IMR-90 (cell line): ENCODE results near the gene HELZ. TPM values are rescaled to one million over a fixed set of nuclear protein-coding genes. Genes with fewer than 3 reads are reported as not detected.

Source experiments
- ATAC-seq: fragments of 200-7000 bp; cut with Tn5 transposase; 2 replicates; pipeline ENCODE4 v1.9.1; 2020; ENCODE audit warnings: low read depth, mild to moderate bottlenecking, moderate library complexity
- BruUV-seq: library from RNA; stranded (reverse); fragments of 400-500 nt; replicated peaks from 2 replicates; lab custom pipeline; 2021; lab: Mats Ljungman, UMichigan
- CTCF ChIA-PET: fragments of 300-600 bp; formaldehyde crosslinking; extraction: SDS; loops from one replicate; lab custom pipeline; 2021; ENCODE audit warnings: antibody characterized with exemption; lab: Yijun Ruan, JAX
- POLR2A ChIA-PET: fragments of 300-600 bp; sonication (Branson Sonifier 250); formaldehyde crosslinking; loops from one replicate; lab custom pipeline; 2022; ENCODE audit warnings: antibody characterized with exemption; ENCODE audit not compliant: unreplicated experiment; lab: Charles Lee
- DNase-seq: peaks from one replicate; pipeline ENCODE4 v3.0.0; 2013
- H2AFZ ChIP-seq: replicated peaks from 2 replicates; pipeline ENCODE3; 2013; ENCODE audit warnings: low read length, mild to moderate bottlenecking; ENCODE audit not compliant: poor library complexity
- H2AK5ac ChIP-seq: 2 replicates; pipeline ENCODE4 v1.6.1; 2013; ENCODE audit warnings: low read depth, low read length, inconsistent platforms
- H2AK9ac ChIP-seq: replicated peaks from 2 replicates; pipeline ENCODE3; 2013; ENCODE audit warnings: mild to moderate bottlenecking, low read depth, low read length, moderate library complexity; ENCODE audit not compliant: poor library complexity
- H2BK120ac ChIP-seq: 2 replicates; pipeline ENCODE4 v1.6.1; 2013; ENCODE audit warnings: low read depth, low read length, inconsistent platforms
- H2BK15ac ChIP-seq: 3 replicates; pipeline ENCODE4 v1.6.1; 2013; ENCODE audit warnings: low read depth, low read length, inconsistent platforms
- H2BK20ac ChIP-seq: 2 replicates; pipeline ENCODE4 v1.6.1; 2013; ENCODE audit warnings: low read depth, mild to moderate bottlenecking, inconsistent platforms, low read length, moderate library complexity
- H2BK5ac ChIP-seq: 2 replicates; pipeline ENCODE4 v1.6.1; 2013; ENCODE audit warnings: mild to moderate bottlenecking, low read depth, low read length, inconsistent platforms; ENCODE audit not compliant: poor library complexity, severe bottlenecking
- H3K14ac ChIP-seq: replicated peaks from 2 replicates; pipeline ENCODE4 v1.6.1; 2013; ENCODE audit warnings: low read depth, low read length, inconsistent platforms
- H3K18ac ChIP-seq: 2 replicates; pipeline ENCODE4 v1.6.1; 2013; ENCODE audit warnings: low read depth, low read length, control low read depth
- H3K23ac ChIP-seq: 2 replicates; pipeline ENCODE4 v1.6.1; 2013; ENCODE audit warnings: low read depth, low read length, inconsistent platforms
- H3K27ac ChIP-seq: 2 replicates; pipeline ENCODE4 v1.5.1; 2013; ENCODE audit warnings: mild to moderate bottlenecking, control low read depth, low read length; ENCODE audit not compliant: insufficient read depth
- H3K27me3 ChIP-seq: 2 replicates; pipeline ENCODE4 v1.6.1; 2013; ENCODE audit warnings: low read length; ENCODE audit not compliant: control insufficient read depth, insufficient read depth
- H3K36me3 ChIP-seq: 2 replicates; pipeline ENCODE4 v1.6.1; 2013; ENCODE audit warnings: low read length, mixed read lengths; ENCODE audit not compliant: control insufficient read depth, insufficient read depth
- H3K4ac ChIP-seq: 2 replicates; pipeline ENCODE4 v1.6.1; 2013; ENCODE audit warnings: low read depth, low read length, inconsistent platforms
- H3K4me1 ChIP-seq: 2 replicates; pipeline ENCODE4 v1.6.1; 2013; ENCODE audit warnings: low read length, mixed read lengths; ENCODE audit not compliant: control insufficient read depth, insufficient read depth
- H3K4me2 ChIP-seq: 2 replicates; pipeline ENCODE4 v1.6.1; 2013; ENCODE audit warnings: low read depth, mild to moderate bottlenecking, control low read depth, low read length, moderate library complexity
- H3K4me3 ChIP-seq: 2 replicates; pipeline ENCODE4 v1.5.1; 2013; ENCODE audit warnings: low read depth, mild to moderate bottlenecking, control low read depth, low read length, moderate library complexity; ENCODE audit not compliant: insufficient read depth
- H3K56ac ChIP-seq: 2 replicates; pipeline ENCODE4 v1.6.1; 2013; ENCODE audit warnings: low read length, inconsistent platforms; ENCODE audit not compliant: insufficient read depth; ENCODE audit errors: extremely low read depth
- H3K79me1 ChIP-seq, 2 experiments: 2 replicates each; pipeline ENCODE4 v1.6.1; 2013; ENCODE audit warnings: low read length in 2 of 2, inconsistent platforms in 1 of 2, low read depth in 1 of 2
- H3K9ac ChIP-seq: 2 replicates; pipeline ENCODE4 v1.6.1; 2013; ENCODE audit warnings: low read depth, low read length, control low read depth
- H3K9me1 ChIP-seq: 2 replicates; pipeline ENCODE4 v1.6.1; 2013; ENCODE audit warnings: low read length, inconsistent platforms; ENCODE audit not compliant: insufficient read depth
- H3K9me3 ChIP-seq: 2 replicates; pipeline ENCODE4 v1.6.1; 2013; ENCODE audit warnings: low read length; ENCODE audit not compliant: control insufficient read depth, insufficient read depth
- H4K20me1 ChIP-seq: 2 replicates; pipeline ENCODE4 v1.6.1; 2013; ENCODE audit warnings: low read length, inconsistent platforms; ENCODE audit not compliant: insufficient read depth
- H4K5ac ChIP-seq: 2 replicates; pipeline ENCODE4 v1.6.1; 2013; ENCODE audit warnings: mild to moderate bottlenecking, low read depth, low read length, control low read depth
- H4K8ac ChIP-seq, 2 experiments: 2 replicates each; pipeline ENCODE4 v1.6.1; 2013; ENCODE audit warnings: low read depth in 2 of 2, low read length in 2 of 2, control low read depth in 1 of 2, inconsistent platforms in 1 of 2
- H4K91ac ChIP-seq: 2 replicates; pipeline ENCODE4 v1.6.1; 2013; ENCODE audit warnings: low read depth, low read length, inconsistent platforms; ENCODE audit not compliant: insufficient read depth
- BHLHE40 ChIP-seq: fragments of 150-350 bp; IDR thresholded peaks from 2 replicates; pipeline ENCODE4 v1.6.1; 2016; ENCODE audit warnings: mild to moderate bottlenecking, low read depth, low read length
- CEBPB ChIP-seq: IDR thresholded peaks from 2 replicates; pipeline ENCODE4 v1.6.1; 2012; ENCODE audit warnings: low read depth, low read length, improper control_type of control experiment
- CHD1 ChIP-seq: IDR thresholded peaks from 2 replicates; pipeline ENCODE4 v1.6.1; 2012; ENCODE audit warnings: low read depth, low read length, improper control_type of control experiment
- FOS ChIP-seq: fragments of 150-350 bp; IDR thresholded peaks from 2 replicates; pipeline ENCODE4 v1.6.1; 2016; ENCODE audit warnings: low read depth, low read length
- MAFK ChIP-seq: IDR thresholded peaks from 2 replicates; pipeline ENCODE4 v1.6.1; 2012; ENCODE audit warnings: low read depth, low read length, improper control_type of control experiment
- MAZ ChIP-seq: IDR thresholded peaks from 2 replicates; pipeline ENCODE4 v1.6.1; 2012; ENCODE audit warnings: low read depth, mild to moderate bottlenecking, low read length, improper control_type of control experiment, moderate library complexity, borderline replicate concordance
- MXI1 ChIP-seq: IDR thresholded peaks from 2 replicates; pipeline ENCODE4 v1.6.1; 2012; ENCODE audit warnings: low read depth, mild to moderate bottlenecking, low read length, moderate library complexity, borderline replicate concordance
- NFE2L2 ChIP-seq: fragments of 150-350 bp; IDR thresholded peaks from 2 replicates; pipeline ENCODE4 v1.6.1; 2016; ENCODE audit warnings: low read depth, mild to moderate bottlenecking, low read length
- POLR2A ChIP-seq: IDR thresholded peaks from 2 replicates; pipeline ENCODE4 v1.6.1; 2012; ENCODE audit warnings: mild to moderate bottlenecking, low read depth, low read length
- RAD21 ChIP-seq: IDR thresholded peaks from 2 replicates; pipeline ENCODE4 v1.6.1; 2012; ENCODE audit warnings: low read length, improper control_type of control experiment
- RCOR1 ChIP-seq: IDR thresholded peaks from 2 replicates; pipeline ENCODE4 v1.6.1; 2012; ENCODE audit warnings: mild to moderate bottlenecking, low read length, improper control_type of control experiment; ENCODE audit not compliant: insufficient replicate concordance
- RFX5 ChIP-seq: IDR thresholded peaks from 2 replicates; pipeline ENCODE4 v1.8.0; 2012; ENCODE audit warnings: low read depth, mild to moderate bottlenecking, low read length, moderate library complexity
- SMC3 ChIP-seq: fragments of 150-350 bp; IDR thresholded peaks from 2 replicates; pipeline ENCODE4 v1.6.1; 2016; ENCODE audit warnings: low read depth, mild to moderate bottlenecking, antibody characterized with exemption, low read length, moderate library complexity
- WGBS, 2 experiments: methylation state at CpG; one replicate each; pipeline versions ENCODE4 v1.1.5 to v1.1.7; 2013; ENCODE audit warnings: missing lambda C conversion rate in 2 of 2; ENCODE audit not compliant: insufficient read length in 1 of 2; ENCODE audit errors: extremely low coverage in 2 of 2; 5-methylcytosine and 5-hydroxymethylcytosine counted together
- dilution Hi-C: fragments of 300-500 bp; cut with HindIII; formaldehyde crosslinking; loops from one replicate; pipeline ENCODE4 v1.14.3; 2018; ENCODE audit warnings: low sequenced_read_pairs; ENCODE audit not compliant: unreplicated experiment
- in situ Hi-C: fragments of 300-500 bp; cut with MboI; formaldehyde crosslinking; loops from 3 replicates; pipeline ENCODE4 v1.14.3; 2019; ENCODE audit warnings: low sequenced_read_pairs, inconsistent platforms, mixed read lengths
- intact Hi-C: fragments of 100-400 bp; cut with micrococcal nuclease; formaldehyde crosslinking; loops from 2 replicates; pipeline ENCODE4 v1.10.0; 2022
- polyA plus RNA-seq, 3 experiments: library from polyadenylated mRNA; depleted of rRNA; stranded (reverse); fragments of >200 nt; gene quantifications; 2 replicates each; pipeline ENCODE4 v1.2.3, GENCODE V29; 2012; ENCODE audit warnings: low replicate concordance in 1 of 3
- total RNA-seq: library from RNA; depleted of rRNA; stranded (reverse); fragments of >200 nt; gene quantifications from 2 replicates; pipeline ENCODE4 v1.2.3, GENCODE V29; 2012
- TF ChIP-seq, protein P1 (sequence below): fragments of 150-350 bp; IDR thresholded peaks from 2 replicates; pipeline ENCODE4 v1.6.1; 2017; ENCODE audit warnings: mild to moderate bottlenecking, antibody characterized with exemption, low read length, low read depth
- TF ChIP-seq, protein P2 (sequence below): fragments of 150-350 bp; IDR thresholded peaks from 2 replicates; pipeline ENCODE4 v1.6.1; 2016; ENCODE audit warnings: low read depth, mild to moderate bottlenecking, low read length, moderate library complexity, borderline replicate concordance
- TF ChIP-seq, protein P3 (sequence below): conservative IDR thresholded peaks from 2 replicates; pipeline ENCODE4 v1.5.1; 2012; ENCODE audit warnings: mild to moderate bottlenecking, low read depth, low read length, improper control_type of control experiment

HELZ gene
- total and polyA plus RNA-seq, 2 of the 4 experiments (the other 2 are of a cell fraction), result 8.0 to 60.6 TPM

DNA sequence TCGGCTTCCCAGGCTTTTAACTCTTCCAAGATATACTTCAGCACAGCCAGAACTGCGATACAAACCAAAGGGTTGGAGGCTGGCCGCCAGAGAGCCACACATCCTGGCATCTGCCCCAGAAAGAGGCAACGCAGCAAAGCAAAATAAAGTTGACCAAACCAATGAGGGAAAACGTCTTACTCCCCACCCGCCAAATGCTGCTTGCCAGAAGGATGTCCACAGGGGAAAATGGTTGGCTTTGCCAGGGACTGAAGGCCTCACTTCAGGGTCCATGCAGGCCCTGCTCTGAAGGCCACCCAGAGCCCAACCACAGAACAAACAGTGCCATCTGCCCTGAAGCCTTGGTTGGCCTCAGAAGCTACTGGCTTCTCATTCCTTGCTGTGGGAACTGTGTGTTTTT lies 185.6 kb downstream of the HELZ start:
- dilution Hi-C loops (no loop called here), in situ Hi-C loops (no loop called here), intact Hi-C loops (no loop called here)
- no peak overlapping the region for H2BK5ac ChIP-seq
- H3K4me1 ChIP-seq, result peaks cover 4% of the 10 kb centered on the region
- H3K9me3 ChIP-seq, result no peaks in the 10 kb centered on the region
- ChIA-PET CTCF (interaction anchor here (0.6 kb wide), 1 partner anchor 91 kb away, joined by 8 read pairs; no protein-coding TSS in a partner anchor), POLR2A (no interaction called here)
- H4K20me1 ChIP-seq, result 0 out of 2 replicates have a peak, but pooled peaks cover 4% of the 10 kb centered on the region
- no peak overlapping the region for H3K4ac ChIP-seq
- H3K4me2 ChIP-seq, result no peak overlapping the region
- no peak for ATAC-seq
- no peak overlapping the region for H4K8ac ChIP-seq
- TF ChIP-seq POLR2A (no peak), SMC3 (no peak), BHLHE40 (no peak), MXI1 (no peak), NFE2L2 (no peak), MAFK (no peak), RAD21 (no peak), RCOR1 (no peak), RFX5 (no peak), CHD1 (no peak), MAZ (no peak), CEBPB (no peak), FOS (no peak)
- TF ChIP-seq, protein P1, sequence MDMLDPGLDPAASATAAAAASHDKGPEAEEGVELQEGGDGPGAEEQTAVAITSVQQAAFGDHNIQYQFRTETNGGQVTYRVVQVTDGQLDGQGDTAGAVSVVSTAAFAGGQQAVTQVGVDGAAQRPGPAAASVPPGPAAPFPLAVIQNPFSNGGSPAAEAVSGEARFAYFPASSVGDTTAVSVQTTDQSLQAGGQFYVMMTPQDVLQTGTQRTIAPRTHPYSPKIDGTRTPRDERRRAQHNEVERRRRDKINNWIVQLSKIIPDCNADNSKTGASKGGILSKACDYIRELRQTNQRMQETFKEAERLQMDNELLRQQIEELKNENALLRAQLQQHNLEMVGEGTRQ, result no peak
- TF ChIP-seq, protein P2, sequence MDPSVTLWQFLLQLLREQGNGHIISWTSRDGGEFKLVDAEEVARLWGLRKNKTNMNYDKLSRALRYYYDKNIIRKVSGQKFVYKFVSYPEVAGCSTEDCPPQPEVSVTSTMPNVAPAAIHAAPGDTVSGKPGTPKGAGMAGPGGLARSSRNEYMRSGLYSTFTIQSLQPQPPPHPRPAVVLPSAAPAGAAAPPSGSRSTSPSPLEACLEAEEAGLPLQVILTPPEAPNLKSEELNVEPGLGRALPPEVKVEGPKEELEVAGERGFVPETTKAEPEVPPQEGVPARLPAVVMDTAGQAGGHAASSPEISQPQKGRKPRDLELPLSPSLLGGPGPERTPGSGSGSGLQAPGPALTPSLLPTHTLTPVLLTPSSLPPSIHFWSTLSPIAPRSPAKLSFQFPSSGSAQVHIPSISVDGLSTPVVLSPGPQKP, result no peak
- TF ChIP-seq, protein P3, sequence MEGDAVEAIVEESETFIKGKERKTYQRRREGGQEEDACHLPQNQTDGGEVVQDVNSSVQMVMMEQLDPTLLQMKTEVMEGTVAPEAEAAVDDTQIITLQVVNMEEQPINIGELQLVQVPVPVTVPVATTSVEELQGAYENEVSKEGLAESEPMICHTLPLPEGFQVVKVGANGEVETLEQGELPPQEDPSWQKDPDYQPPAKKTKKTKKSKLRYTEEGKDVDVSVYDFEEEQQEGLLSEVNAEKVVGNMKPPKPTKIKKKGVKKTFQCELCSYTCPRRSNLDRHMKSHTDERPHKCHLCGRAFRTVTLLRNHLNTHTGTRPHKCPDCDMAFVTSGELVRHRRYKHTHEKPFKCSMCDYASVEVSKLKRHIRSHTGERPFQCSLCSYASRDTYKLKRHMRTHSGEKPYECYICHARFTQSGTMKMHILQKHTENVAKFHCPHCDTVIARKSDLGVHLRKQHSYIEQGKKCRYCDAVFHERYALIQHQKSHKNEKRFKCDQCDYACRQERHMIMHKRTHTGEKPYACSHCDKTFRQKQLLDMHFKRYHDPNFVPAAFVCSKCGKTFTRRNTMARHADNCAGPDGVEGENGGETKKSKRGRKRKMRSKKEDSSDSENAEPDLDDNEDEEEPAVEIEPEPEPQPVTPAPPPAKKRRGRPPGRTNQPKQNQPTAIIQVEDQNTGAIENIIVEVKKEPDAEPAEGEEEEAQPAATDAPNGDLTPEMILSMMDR, result no peak
- no peak overlapping the region for H3K56ac ChIP-seq
- no peak overlapping the region for H3K18ac ChIP-seq
- no peaks in the 10 kb centered on the region for H3K36me3 ChIP-seq
- no peak overlapping the region for H4K91ac ChIP-seq
- H2AFZ ChIP-seq, result peak overlapping the region; percentile 32
- no peak overlapping the region for H3K9ac ChIP-seq
- no peak overlapping the region for H2BK20ac ChIP-seq
- no peak overlapping the region for H3K27ac ChIP-seq
- H3K23ac ChIP-seq, result no peak overlapping the region
- peaks cover 5% of the 10 kb centered on the region for H3K9me1 ChIP-seq
- no peak overlapping the region for H3K4me3 ChIP-seq
- no peaks in the 10 kb centered on the region for H3K79me1 ChIP-seq
- H2AK9ac ChIP-seq, result peak overlapping the region; percentile 13
- H3K14ac ChIP-seq, result no peak overlapping the region
- no peak overlapping the region for H4K5ac ChIP-seq
- no peak overlapping the region for H2AK5ac ChIP-seq
- H3K27me3 ChIP-seq, result no peaks in the 10 kb centered on the region
- H2BK15ac ChIP-seq, result no peak overlapping the region
- DNase-seq, result no peak
- no peak overlapping the region for H2BK120ac ChIP-seq
- WGBS, 2 experiments, result no CpG with 5 or more reads among the region's 6 CpGs
- no TSS peak for BruUV-seq
